Measurements from ENCODE around the gene THBS2.
A peak's percentile ranks its signal among the peaks of the same experiment; 100 is the strongest.
"Not testable (repeated sequence)": the region's sequence is repeated elsewhere in the genome, so short reads cannot be mapped to it uniquely, and the experiment has no call there.

THBS2 gene

DNA sequence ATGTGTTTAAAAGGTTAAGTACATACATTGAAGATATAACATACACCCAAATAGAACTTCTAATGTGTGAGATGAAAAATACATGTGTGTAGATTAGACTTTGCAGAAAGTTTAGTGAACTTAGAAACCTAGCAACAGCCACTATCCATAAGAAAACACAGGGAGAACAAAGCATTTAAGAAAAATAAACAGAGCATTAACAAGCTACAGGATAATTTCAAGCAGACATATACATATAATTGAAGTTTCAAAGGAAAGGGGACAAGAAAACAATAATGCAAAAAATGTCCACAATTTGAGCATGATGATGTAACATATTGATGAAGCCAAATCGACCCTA lies 18.2 kb upstream of the THBS2 start:
- no peak for DNase-seq (ENCODE audit: low spot score)

DNA sequence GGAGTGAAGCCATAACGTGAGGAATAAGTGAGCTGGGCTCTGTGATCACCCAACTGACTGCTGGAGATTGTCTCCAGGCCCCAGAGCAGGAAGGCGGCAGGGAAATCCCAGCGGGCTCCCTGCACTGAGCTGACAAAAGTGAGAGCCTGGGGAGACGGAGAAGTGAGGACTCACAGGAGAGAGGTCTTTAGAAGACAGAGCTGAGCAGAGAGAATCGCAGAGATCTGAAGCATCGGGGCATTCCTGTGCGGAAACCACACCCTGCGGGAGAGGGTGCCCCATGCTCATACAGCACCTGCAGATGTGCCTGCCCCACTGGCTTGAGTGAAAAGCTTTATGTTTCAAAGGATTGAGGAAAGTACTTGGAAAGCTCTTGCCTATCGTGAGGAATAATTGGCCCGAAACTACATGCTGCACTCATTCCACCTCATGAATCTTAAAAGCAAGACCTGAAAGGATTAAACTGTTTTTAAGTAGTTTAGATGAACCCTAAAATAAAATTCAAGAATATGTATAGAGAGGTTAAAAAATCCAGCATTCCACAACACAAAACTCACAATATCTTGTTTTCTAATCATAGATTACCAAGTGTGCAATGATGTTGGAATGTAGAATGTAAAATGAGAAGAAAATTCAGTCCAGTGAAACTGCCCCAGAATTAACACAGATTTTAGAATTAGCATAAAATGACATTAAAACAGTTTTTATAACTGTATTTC lies 17.7 kb upstream of the THBS2 start:
- no peak for DNase-seq (ENCODE audit: low spot score)

DNA sequence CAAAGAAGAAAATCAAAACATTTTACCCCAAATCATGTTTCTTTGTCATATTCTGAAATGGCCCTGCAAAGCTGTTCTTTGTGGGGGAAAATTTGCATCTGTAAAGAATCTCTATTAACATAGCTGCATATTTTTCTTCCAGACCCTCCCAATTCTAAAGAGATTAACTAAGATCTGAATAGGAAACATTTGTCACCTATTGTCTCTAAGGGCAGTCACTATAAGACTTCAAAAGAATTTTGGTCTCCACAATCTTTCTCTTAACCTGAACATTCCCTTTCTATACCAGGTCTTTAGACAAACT lies 16.4 kb upstream of the THBS2 start:
- DNase-seq (ENCODE audit: low spot score), result not testable (repeated sequence)

DNA sequence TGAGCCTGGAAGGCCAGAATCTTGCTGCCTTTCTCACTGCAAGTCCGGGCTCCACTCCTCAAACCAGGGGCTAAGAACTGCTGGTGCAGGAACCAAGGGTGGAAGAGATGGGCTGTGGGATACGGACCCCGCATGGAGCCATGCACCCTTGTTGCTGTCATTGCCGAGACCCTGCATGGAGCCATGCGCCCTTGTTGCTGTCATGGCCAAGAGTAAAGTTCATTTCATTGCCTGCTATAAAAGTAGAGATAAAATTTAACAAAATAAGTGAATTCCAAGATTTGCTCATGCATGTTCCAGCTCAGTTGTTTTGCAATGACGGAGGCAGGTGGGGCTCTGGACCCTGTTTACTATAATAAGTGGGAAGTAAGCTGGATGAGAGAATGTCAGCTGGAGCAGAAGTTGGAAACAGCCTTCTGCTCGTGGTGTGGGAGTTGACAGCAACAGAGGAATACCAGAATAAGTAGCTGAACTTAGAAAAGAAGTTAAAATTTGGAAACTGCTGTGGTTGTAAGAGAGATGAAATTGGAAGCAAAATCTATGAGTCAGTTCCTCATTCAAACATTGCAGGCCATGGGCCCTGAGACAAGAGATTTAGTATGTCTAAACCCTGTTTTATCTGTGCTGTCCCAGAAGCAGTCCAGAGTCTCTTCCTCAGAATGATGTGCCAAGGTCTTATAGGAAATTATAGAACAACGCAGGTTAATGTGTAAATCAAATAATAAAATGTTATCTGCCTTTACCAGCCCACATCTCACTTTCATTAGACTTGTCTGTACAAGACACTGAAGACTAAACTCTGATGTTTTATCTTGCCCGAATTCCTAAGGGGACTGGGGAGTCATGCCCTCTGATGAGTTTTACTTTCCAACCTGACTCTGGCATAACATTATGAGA lies 15.8 kb upstream of the THBS2 start:
- DNase-seq (ENCODE audit: low spot score), result no peak

DNA sequence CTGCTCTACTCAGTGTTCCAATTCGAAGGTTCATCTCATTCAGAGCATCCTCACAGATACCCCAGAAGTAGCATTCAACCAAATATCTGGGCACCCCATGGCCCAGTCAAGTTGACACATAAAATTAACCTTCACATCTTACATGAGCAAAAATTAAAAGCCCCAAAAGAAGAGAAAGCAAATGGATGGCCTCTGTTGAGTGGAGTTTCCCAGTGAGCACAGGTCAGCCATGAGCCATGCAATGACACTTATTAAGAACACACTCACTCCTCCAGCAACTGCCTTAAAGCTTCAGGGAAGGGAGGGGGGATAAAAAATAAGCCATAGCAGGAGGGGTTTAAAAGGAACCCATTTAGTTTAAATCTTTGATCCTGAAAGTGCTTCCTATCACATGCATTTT lies 14.6 kb upstream of the THBS2 start:
- DNase-seq (ENCODE audit: low spot score), result no peak

DNA sequence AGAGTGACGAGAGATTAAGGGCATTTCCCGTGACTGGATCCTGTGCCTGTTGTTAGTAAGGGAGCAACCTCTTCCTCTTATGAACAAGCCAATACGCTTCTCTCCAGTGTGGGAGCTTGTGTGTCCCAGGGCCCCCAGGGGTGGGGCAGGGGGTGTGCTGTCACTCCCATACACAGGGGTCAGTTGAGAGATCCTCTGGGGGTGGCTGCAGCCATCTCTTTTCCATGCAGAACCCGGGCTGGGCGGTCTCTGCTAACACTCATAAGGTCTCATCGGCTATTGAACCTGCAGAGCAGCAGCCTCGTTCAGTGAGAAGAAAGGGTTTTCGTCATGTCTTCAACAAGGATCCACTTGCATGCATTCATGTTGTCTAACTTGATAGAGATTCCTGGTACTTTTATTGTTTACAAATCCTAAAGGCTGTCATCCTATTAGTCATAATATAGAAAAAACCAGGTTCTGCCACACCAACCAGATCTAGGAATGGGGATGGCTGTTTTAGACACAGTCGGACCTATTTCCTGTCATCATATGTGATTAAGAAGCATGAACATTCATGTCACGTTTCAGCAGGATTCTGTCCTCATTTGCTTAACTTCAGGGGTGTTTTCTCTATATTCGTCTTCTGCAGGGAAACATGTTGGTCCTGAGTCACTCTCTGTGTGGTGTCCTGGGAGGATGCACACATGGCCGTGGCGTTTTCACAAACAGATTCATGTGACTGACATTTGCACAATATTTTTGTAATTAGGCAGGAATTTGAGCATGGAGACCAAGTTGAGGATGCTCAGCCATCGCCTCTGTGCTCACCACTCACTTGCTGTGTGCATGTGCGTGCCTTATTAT lies 13.3 kb upstream of the THBS2 start:
- DNase-seq (ENCODE audit: low spot score), result no peak

DNA sequence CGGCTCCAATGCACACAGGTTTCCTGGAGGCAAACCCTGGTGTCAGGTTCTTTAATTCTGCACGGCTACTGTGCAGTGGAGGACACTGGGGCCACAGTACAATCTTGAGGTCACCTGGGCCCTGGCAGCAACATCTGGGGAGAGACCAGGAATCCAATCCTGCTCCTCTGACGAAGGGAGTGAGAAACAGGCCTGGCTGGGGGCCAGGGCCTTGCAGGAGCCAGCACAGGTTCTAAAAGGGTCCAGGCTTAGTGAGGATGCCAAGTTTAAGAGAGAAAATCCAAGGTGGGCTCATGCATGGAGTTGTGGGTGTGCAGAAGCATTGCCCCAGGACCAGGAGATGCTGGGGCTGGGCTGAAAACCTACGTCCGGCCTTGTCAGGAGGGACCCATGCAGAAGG lies 12.6 kb upstream of the THBS2 start:
- DNase-seq (ENCODE audit: low spot score), result no peak

DNA sequence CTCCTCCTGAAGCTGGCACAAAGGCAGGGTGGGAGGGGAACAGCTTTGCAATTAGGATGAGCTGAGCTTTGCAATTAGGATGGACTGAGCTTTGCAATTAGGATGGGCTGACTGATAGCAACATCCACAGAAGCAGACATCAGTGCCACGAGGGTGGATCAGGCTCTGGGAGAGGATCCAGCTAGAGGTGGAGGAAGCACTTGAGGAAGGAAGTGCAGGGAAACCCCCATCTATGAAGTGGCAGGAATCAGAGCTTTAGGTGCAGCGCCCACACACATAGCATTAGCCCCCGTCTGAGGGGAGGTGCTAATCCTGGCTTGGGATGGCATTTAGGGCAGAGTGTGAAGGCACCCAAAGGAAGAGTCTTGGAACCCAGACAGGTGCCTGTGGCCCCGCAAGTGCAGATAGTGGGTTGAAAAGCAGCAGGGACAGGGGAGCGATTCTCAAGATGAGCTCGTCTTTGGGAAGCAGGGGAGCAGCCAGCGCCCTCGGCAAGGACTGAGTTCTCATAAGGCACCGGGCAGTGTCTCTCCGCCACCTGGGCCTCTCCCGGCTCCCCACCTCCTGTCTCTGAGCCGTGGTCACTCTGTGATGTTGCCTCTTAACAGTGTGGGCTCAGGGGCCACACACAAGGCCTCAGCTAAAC lies 12.0 kb upstream of the THBS2 start:
- no peak for DNase-seq (ENCODE audit: low spot score)

DNA sequence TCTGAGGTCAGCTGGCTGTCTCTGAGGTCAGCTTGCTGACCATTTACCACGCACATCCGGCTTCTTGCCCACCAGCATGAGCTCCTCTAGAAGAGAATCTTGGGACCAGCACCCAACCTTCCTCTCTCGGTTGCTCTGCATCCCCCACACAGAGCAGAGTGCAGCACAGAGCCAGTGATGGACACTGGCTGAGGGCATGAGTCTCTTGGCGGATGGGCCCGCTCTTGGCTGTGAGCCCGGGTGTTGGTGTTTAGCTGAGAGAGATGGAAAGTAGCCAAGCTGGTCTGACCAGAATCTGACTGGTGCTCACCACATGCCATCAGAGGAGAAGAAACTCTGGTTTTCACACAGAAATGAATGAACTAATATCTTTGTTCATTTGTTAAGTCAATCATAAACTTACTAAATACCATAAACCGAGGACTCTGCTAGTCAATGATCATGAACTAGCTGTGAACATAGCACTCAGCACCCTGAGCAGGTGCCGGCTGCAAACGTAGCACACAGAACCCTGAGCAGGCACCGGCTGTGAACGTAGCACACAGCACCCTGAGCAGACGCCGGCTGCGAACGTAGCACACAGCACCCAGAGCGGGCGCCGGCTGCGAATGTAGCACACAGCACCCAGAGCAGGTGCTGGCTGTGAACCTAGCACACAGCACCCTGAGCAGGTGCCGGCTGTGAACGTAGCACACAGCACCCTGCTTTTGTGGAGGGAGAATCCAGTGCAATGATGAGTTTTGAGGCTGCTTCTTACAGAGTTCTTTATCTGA lies 10.4 kb upstream of the THBS2 start:
- DNase-seq (ENCODE audit: low spot score), result peak; percentile 60

DNA sequence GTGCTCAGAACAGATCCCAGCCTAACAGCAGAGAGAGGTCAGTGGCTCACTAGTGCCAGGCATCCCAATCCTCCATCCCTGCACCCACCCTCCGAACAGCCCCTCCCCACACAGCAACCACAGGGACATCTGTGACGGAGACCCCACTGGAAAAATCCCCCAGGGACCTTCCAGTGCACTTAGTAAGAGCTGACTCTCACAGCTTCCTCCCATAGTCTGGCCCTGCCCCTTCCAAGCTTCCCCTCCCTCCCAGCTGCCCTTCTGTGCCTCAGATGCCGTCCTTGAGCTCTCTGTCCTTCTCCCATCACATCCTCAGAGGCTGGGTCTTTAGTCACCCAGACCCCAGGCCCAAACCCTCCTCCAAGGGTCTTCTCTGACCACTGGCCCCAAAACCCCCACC lies 9.7 kb upstream of the THBS2 start:
- DNase-seq (ENCODE audit: low spot score), result no peak

DNA sequence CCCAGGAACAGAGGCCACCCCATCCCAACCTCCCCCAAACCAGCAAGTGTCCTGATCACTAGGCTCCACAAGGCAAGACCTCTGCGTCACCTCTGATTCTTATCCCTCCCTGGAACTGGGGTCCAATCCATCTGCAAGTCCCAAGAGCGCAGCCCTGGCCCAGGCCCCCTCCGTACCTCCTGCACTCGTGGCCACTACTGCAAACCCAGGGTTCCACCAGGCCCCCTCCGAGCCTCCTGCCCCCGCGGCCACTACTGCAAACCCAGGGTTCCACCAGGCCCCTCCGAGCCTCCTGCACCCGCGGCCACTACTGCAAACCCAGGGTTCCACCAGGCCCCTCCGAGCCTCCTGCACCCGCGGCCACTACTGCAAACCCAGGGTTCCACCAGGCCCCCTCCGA lies 9.0 kb upstream of the THBS2 start:
- DNase-seq (ENCODE audit: low spot score), result not testable (repeated sequence)

DNA sequence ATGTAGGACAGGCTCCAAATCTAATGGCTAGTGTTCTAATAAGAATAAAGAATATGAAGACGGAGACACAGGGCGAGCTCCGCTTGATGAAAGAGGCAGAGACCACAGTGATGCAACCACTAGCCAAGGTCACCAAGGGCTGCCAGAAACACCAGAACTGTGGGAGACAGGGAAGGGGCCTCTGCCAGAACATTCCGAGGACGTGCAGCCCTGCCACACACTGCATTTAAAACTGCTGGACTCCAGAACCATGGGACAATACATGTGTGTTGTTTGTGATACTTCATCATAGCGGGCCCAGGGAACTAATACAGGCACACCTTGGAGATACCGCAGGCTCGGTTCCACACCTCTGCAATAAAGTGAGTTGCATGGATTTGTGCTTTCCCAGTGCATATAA lies 2.9 kb upstream of the THBS2 start:
- DNase-seq (ENCODE audit: low spot score), result no peak

DNA sequence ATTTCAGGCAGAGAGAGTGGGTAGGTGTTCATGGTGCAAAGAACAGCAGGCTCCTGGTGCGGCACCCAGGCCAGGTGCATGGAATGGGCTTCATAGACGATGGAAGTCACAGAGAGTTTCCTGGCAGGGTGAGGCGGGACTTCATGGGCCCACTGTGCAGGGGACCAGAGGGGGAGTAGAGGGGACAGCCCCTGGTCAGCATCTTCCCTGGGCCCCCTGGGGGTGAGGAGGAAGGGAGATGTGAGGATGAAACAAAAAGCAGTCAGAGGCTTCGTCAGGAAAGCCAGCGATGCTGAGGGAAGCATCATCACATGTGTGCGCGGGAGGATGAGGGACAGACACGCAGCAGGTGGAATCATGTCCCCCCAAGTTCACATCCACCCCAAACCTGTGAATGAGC lies 2.4 kb upstream of the THBS2 start:
- no peak for DNase-seq (ENCODE audit: low spot score)

DNA sequence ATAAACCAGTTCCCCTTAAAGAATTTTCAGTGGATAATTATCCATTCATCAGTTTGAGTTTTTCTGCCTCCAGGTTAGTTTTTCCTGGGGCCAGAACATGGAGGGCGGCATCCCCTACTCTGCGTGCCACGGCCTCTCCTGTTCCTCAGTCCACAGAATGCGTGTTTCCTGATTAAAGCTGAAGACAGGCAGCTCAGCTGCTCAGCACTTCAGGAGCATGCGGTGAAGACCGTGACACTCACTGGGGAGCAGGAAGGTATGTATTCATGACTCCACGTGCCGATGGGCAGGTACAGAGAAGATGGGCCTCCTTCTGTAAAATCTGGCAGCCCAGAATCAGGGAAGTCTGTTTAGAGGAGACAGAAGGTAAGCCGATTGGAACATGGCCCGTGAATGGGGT lies 2.0 kb upstream of the THBS2 start:
- DNase-seq (ENCODE audit: low spot score), result no peak

DNA sequence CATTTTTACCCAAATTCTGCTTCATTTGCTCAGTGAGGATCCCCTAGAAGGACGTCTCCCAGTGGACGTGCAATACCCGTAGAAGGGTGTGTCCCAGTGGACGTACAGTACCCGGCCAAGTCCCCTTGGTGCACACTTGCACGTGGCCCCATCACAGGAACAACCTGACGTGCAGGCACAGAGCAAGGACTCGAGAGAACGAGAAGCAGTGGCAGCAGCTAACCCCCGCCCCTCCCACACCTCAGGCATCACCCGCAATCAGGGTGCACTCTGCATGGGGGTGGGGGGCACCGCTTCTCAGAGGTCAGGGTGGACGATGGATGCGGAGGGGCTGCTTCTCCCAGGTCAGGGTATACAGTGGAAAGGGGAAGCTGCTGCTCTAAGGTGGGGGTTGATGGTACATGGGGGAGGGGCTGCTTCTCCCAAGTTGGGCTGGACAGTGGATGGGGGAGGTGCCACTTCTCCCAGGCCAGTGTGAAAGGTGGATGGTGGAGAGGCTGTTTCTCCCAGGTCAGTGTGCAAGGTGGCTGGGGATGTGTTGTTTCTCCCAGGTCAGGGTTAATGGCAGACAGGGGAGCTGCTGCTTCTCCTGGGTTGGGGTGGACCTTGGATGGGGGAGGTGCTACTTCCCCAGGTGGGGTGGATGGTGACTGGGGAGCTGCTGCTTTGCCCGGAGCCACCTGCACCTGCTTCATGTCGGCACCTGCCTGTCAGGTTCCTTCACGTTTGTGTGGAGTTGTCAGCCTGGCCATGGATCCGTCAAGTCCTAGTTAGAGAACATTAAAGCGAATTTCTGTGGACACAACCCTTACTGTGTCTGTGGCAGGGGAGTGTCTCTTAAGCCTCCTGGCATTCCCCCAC lies 1.0 kb upstream of the THBS2 start:
- no peak for DNase-seq (ENCODE audit: low spot score)

DNA sequence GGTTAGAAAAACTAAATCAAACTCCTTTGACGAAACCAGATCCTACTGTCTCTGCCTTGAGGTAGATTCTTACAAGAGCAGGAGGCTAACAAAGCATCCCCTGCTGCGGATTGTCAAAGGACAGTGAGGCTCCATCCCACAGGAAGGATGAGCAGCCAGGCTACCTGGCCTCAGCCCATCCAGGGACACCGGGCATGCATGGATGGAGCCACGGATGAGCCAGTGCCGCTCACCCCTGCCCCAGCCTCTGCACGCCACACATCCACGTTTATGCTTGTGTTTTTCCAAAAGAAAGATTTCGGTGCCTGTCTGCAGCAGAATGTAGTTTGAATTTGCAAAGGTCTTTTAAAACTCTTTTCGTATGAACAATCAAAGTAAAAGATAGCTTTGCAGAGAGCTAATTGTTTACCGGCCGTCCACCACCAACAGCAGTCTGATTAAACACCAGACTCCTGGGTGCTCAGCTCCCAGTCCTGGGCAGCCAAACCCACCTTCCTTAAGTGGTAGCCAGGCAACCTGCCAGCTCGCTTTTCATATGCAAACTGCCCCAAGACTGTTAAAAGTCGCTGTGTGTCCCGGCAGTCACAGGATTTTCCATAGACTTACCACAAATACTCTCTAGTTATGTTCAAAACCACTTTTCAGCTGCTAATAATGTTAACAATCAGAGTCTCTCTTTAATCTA lies 999 bp downstream of the THBS2 start:
- no peak for DNase-seq (ENCODE audit: low spot score)

DNA sequence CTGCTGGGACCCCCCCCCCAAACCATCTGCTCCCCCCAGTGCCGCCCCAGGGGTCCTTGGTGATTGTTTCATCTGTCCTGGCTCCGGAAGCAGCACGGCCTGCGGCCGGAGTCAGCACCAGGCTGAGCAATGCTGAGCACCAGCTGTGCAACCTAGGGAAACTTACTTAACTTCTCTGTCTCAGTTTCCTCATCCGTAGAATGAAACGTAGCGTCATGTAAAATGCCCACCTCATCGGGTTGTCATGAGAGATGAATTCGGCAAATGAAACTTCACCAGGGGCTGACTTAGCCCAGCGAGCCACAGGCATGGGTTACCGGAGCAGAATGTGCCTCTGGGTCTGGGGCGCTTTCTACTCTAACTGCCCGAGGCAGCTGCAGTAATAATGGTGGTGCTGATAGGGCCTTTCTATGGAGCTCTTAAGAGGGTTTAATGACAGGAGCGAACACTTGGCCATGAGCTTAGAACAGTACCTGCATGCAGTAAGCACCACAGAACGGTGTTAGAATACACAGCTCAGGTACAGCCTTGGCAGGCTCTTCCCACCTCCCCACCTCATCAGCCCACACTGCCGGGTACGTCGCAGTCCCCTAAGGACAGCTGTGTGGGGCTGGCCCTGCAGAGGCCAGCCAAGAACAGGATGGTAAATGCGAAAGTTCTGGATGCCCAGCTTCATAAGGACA lies 1.7 kb downstream of the THBS2 start:
- no peak for DNase-seq (ENCODE audit: low spot score)

DNA sequence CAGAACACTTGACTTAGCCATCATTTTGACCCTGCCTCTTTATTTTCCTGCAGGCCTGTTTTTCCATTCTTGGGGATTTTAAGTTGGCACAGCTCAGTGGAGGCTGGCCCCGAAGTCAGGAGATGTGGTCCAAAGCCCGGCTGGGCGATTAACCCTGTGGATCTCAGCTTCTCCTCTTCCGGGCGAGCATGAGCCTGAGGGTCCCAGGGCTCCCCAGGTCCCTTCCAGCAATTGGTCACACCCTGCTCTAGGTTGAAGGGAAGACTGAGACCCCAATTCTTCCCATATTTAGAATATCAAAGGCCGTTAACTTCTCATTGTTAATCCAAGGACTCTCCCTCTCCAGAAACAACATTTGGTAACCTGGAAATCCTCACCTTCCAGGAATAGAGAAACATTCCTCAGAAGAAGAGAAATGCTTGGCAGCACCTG lies 2.3 kb downstream of the THBS2 start:
- no peak for DNase-seq (ENCODE audit: low spot score)

DNA sequence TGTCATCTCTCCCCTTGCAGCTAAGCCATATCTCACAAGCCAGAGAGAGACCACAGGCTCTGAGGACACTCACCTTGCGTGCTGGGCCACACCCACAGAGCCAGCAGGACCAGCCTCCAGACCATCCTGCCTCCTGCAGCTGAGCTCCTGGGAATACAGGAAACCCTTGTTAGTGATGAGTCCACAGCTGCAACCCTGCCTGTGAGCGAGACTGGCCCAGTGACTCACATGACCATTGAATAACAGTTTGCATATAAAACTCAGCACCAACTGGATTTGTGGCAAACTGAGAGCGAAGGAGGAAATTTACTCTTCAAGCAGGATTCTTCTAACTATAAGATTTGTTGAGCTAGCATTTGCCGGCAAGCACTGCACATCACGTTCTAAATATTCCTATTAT lies 3.0 kb downstream of the THBS2 start:
- peak; percentile 85 for DNase-seq (ENCODE audit: low spot score)

Measured in hepatic stellate cell (primary cell).